HG02623 (cell line): ENCODE data around the gene ICA1.

ENCODE experiments used
- ATAC-seq: cut with Tn5 transposase; IDR thresholded peaks from one replicate; pipeline ENCODE4 v1.9.1; 2021; ENCODE audit warnings: moderate library complexity; ENCODE audit not compliant: unreplicated experiment

ICA1 gene

GRCh38 chr7:8135417-8135816, 126.5 kb downstream of the ICA1 start:
- no peak for ATAC-seq

- peak; percentile 70 for ATAC-seq
These were observed 127.8 kb downstream of the ICA1 start for GRCh38 chr7:8134089-8134733.

- ATAC-seq = peak; percentile 18
These were observed 128.6 kb downstream of the ICA1 start for GRCh38 chr7:8133188-8133848.

GRCh38 chr7:8131694-8132605, 130.0 kb downstream of the ICA1 start:
- peak; percentile 40 for ATAC-seq

GRCh38 chr7:8130663-8131062, 131.3 kb downstream of the ICA1 start:
- no peak for ATAC-seq

- ATAC-seq = no peak
These were observed 132.7 kb downstream of the ICA1 start for GRCh38 chr7:8129318-8129659.

GRCh38 chr7:8128449-8129317, 133.3 kb downstream of the ICA1 start:
- no peak for ATAC-seq

- ATAC-seq = no peak
These were observed 135.3 kb downstream of the ICA1 start for GRCh38 chr7:8126601-8127167.

- peak; percentile 67 for ATAC-seq
These were observed 136.1 kb downstream of the ICA1 start for GRCh38 chr7:8125680-8126444.

GRCh38 chr7:8121243-8121642, 140.7 kb downstream of the ICA1 start:
- ATAC-seq = no peak

- no peak for ATAC-seq
These were observed 141.4 kb downstream of the ICA1 start for GRCh38 chr7:8120390-8121058.

- no peak for ATAC-seq
These were observed 142.7 kb downstream of the ICA1 start for GRCh38 chr7:8119262-8119661.

- ATAC-seq = no peak
These were observed 144.8 kb downstream of the ICA1 start for GRCh38 chr7:8117195-8117594.

GRCh38 chr7:8115547-8116402, 146.2 kb downstream of the ICA1 start:
- ATAC-seq = peak; percentile 84

GRCh38 chr7:8114175-8114574, 147.8 kb downstream of the ICA1 start:
- peak; percentile 35 for ATAC-seq

GRCh38 chr7:8113184-8113583, 148.8 kb downstream of the ICA1 start:
- ATAC-seq = no peak

GRCh38 chr7:8112685-8113084, 149.3 kb downstream of the ICA1 start:
- ATAC-seq = no peak

GRCh38 chr7:8111282-8111960, 150.5 kb downstream of the ICA1 start:
- ATAC-seq = no peak
